Measurements from ENCODE around the gene TRIM65.
A peak's percentile ranks its signal among the peaks of the same experiment; 100 is the strongest.

The TRIM65 gene

DNA sequence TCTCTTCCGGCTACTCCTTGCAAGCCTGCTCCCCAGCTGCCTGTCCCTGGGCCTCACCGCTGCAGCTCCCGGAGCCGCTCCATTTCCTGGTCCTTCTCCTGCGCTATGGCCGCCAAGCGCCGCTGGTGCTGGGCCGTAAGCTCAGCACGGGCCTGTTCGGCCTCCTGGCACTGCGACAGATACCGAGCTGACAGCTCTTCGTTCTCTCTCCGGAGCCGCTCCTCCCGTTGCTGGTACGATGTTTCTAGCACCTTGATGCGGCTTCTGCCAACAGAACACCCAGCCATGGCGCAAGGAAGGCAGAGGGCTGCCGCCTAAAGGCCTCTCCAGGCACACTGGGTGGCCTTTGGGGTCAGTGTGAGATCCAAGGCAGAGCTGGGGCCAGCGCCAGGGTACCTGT lies 22.9 kb upstream of the TRIM65 start:
- H3K4me3 ChIP-seq: no peak overlapping the region
- no peak overlapping the region for H3K27ac ChIP-seq

DNA sequence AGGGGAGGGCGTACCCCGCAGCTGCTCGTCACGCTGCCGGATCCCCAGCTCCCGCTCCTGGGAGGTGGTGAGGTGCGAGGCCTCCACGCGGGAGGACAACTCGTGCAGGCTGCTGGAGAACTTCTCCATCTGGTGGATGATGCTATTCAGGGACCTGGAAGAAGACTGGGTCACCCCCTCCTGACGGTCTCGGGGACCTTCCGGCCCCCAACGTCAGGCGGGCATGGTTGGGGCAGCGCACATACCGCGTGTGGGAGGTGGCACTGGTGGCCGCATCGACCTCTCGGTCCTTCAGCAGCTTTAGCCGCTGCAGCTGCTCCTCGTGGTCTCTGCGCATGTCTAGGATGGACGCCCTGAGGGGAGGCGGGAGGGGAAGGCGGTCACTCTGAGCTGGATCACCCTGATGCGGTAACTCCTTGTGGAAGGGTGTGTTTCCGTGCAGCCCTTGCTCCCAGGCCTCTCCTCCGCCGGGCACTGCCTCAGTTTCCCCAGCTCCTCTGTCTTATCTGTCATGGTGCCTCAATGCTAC lies 21.2 kb upstream of the TRIM65 start:
- Histone ChIP-seq H3K27ac (no peak overlapping the region), H3K4me3 (no peak overlapping the region)

GRCh38 chr17:75917141-75917916 lies 20.6 kb upstream of the TRIM65 start:
- H3K27ac ChIP-seq: no peak overlapping the region
- H3K4me3 ChIP-seq: no peak overlapping the region

DNA sequence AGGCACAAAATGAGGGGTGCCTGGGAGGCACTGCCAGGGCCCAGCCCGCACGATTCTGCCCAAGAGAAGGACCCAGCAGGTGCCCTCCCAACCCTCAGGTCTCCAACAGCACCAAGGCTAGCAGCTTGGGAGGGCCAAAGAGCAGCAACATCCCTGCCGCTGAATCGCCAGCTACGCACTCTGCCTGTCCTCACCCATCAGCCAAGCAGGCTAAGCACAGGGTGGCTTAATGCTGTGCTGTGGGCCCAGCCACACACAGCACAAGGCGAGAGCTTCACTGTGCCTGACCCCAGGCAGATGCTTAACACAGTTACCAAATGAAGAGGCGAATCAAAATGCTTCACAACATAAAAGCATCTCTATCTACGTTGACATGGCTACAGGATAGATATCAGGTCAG lies 18.5 kb upstream of the TRIM65 start:
- Histone ChIP-seq H3K4me3 (no peak overlapping the region), H3K27ac (no peak overlapping the region)

DNA sequence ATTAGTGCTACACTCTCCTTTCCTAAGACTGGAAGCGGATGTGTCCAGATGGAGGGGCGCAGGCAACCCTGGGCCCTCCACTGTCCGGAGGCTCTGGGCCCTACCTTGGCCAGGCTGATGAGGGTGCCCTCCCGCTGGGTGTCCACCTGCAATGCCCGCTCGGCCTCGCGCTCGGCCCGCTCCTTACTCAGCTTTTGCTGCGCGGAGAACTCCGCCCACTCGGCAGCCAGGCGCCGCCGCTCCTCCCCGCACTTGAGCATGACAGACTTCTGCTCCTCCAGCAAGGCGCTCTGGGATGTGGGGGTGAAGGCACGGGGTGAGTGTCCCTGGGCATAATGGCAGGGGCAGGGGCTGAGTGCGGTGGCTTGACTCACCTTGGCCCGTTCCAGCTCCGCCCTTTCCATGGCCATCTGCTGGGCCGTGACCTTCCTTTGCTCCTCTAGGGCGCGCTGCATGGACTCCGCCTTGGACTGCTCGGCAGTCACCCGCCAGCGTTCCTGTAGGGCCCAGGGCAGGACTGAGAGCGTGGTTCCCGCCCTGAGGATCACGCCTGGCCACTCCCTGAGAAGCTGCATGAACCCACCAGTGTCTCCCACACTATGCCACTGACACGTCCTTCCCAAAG lies 18.0 kb upstream of the TRIM65 start:
- H3K4me3 ChIP-seq: no peak overlapping the region

DNA sequence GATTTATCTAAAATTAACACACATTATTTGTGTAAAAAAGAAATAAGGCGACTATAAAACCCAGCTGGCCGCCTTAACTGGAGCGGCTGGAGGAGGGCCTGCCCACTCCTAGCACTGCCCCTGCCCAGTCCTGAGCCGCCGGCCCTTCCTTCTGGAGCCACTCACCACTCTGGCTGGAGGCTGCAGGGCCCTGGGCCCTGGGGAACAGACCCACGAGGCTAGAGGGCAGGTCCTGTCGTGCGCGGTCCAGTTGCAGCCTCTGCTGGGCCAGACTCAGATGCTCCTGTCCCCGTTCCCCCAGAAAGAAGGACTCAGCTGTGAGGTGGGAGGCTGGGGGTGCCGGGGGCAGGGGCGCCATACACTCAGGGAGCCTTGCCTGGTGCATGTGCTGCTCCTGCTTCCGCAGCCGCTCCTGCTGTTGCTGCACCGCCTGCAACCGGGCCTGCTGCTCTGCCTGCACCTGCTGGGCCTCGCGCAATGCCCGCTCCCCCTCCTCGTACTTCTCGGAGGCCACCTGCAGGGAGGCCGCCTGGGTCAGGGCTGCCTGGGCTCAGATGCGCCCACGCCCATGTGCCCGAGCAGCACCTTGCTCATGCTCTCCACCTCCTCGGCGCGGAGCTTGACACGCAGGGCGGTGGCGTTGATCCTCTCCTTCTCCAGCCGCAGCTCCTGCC lies 16.9 kb upstream of the TRIM65 start:
- Histone ChIP-seq H3K4me3 (no peak overlapping the region), H3K27ac (no peak overlapping the region)

More for the DNA sequence above, 18.0 kb upstream of the TRIM65 start:
- no peak overlapping the region for H3K27ac ChIP-seq

DNA sequence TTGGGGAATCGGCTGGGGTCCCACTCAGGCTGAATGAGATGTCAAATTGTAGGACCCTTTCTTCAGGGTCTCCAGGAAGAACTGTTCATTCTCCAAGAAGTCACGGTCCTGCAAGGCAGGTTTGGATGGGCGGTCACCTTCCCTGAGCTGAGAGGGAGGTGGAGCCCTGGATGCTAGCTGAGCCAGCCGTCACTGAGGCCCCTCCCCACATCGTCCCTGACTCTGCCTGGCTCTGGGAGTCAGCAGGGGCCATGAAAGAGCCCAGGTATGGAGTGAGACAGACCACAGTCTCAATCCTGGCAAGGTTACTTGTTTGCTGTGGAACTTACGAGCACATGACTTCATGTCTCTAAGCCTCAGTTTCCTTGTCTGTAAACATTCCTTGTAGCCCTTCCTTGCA lies 13.9 kb upstream of the TRIM65 start:
- no peak overlapping the region for H3K4me3 ChIP-seq

DNA sequence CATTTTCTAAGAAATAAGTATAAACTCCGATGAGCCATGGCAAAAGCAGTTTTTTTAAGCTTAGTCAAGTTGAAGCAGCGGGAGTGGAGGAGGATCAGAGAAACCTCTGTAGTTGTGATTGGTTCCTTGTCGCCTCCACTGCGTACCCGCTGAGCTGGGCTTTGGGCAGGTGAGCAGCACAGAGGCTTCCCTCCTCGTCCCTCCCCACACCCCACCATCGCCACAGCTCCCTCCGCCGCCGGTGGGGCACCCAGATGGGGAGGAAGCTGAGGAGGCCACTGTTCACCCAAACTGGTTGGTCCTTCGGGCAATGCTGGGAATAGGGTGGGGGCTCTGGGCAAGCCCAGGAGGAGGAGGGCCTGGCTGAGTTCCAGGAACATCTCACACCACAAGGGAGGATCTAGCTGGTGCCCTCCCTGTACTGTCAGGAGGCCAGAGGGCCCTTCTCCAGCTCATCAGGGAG lies 13.1 kb upstream of the TRIM65 start:
- Histone ChIP-seq H3K4me3 (no peak overlapping the region), H3K27ac (peak overlapping the region in 10 of 21 experiments; percentile 16 to 69 (median 55))

More for the DNA sequence above, 13.9 kb upstream of the TRIM65 start:
- H3K27ac ChIP-seq: peak overlapping the region in 3 of 21 experiments; percentile 16 to 66 (median 28)

DNA sequence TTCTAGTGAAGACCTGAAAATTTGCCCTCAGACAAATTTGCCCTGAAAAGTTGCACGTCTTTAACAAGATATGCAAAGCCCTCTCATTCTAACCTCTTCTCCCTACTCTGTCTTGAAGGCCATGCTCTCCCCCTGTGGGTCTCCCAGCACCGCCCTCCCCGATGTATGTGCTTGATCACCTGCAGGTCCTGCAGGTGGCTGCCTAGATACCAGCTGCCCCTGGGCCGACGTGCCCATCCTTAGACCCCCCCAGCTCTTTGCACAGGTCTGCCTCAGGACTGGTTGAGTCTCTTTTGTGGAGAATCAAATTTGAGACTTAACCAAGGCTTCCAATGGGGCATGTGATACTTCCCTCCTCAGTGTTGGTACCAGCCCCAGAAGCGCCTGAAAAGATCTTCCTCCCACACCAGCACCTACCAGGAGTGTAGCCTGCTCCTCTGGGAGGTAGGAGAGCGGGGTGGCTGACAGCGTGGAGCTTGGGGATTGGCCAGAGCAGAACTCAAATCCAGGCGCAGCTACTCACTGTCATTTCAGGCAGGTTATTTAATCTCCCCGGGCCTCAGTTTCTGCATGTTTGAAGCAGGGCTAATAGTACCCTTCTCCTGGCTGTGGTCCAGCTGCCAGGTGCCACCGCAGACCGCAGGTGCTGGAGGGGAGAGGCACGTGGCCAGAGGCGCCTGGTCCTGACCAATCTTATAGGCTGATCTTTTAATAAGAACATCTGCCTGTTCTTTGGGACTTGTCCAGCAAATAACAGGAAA lies 12.5 kb upstream of the TRIM65 start:
- peak overlapping the region in 7 of 21 experiments; percentile 11 to 69 (median 55) for H3K27ac ChIP-seq
- no peak overlapping the region for H3K4me3 ChIP-seq

DNA sequence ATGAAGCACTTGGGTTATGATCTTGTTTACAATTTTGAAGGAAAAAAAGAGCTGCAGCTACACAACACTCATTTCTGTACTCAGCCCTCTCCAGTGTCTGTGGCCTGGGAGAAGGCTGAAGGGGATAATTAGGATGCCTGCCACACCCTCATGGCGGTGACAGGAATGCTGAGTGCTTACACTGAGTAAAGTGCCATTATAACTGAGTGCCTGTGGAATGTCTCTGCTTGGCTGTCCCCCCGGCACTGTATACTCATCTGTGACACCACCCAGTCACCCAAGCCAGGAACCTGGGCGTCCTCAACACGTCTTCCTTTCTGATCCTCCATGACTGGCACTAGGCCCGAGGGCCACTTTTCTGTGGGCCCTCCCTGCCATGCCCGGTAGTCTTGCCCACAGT lies 11.4 kb upstream of the TRIM65 start:
- peak overlapping the region in 4 of 21 experiments; percentile 18 to 45 (median 31) for H3K27ac ChIP-seq

GRCh38 chr17:75906143-75906884 lies 9.6 kb upstream of the TRIM65 start:
- H3K27ac ChIP-seq: peak overlapping the region in 13 of 21 experiments; percentile 5 to 93 (median 63)
- H3K4me3 ChIP-seq: no peak overlapping the region

More for the DNA sequence above, 11.4 kb upstream of the TRIM65 start:
- no peak overlapping the region for H3K4me3 ChIP-seq

- peak within 1 kb of the TSS; percentile 63 to 86 (median 78) for H3K4me3 ChIP-seq
These were observed 8.2 kb upstream of the TRIM65 start, which contains the start of gene MRPL38 for GRCh38 chr17:75904749-75905521. MRPL38 (minus strand) TSS chr17:75904884; CDS start chr17:75904875, 9 bp downstream.

GRCh38 chr17:75902406-75902805 lies 5.7 kb upstream of the TRIM65 start:
- no peak overlapping the region for H3K27ac ChIP-seq
- H3K4me3 ChIP-seq: no peak overlapping the region

More at GRCh38 chr17:75904749-75905521, 8.2 kb upstream of the TRIM65 start, which contains the start of gene MRPL38:
- H3K27ac ChIP-seq: peak within 1 kb of the TSS; percentile 67 to 96 (median 88)

- Histone ChIP-seq H3K4me3 (no peak overlapping the region), H3K27ac (no peak overlapping the region)
These were observed 5.0 kb upstream of the TRIM65 start for GRCh38 chr17:75901727-75902126.

- H3K27ac ChIP-seq: no peak overlapping the region
These were observed 4.2 kb upstream of the TRIM65 start for GRCh38 chr17:75900691-75901533.

DNA sequence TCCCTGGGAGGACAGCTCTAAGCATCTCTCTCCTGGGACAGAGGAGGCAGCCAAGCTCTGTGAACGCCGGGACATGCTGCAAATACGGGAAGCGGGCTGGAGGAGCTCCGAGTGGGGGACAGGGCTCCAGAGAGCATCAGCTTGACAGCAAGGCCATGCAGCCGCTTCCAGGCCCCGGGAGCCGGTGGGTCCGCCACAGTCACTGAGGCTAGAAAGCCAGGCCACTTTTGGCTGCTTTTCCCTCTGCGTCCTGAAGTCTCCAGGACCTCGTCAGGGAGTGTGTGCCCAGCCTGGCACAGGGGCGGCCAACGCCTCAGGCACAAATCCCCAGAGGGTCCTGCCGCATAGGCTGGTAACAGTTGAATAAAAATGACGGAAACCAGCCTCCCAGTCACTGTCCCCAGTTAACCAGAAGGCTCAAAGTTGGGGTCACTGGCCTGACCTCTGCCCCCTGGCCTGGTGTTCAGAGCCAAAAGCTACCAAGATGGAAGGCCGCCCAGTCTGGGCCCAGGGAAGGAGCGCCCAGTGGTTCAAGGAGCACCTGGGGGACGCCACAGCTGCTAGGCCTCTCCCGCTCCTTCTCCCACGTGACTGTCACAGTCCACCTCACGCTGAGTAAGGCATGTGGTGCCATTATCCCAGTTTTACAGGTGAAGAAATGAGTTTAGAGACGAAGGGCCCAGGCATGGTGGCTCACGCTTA lies 3.2 kb upstream of the TRIM65 start:
- H3K4me3 ChIP-seq: no peak overlapping the region
- H3K27ac ChIP-seq: no peak overlapping the region

More at GRCh38 chr17:75900691-75901533, 4.2 kb upstream of the TRIM65 start:
- no peak overlapping the region for H3K4me3 ChIP-seq
